ENCODE measurements around the gene PRM1.

The PRM1 gene

GRCh38 chr16:11272921-11273720 is 8.0 kb downstream of the PRM1 start, which contains the start of gene PRM3:
PRM3 (minus strand) TSS chr16:11273629; CDS start chr16:11273595, 34 bp downstream.
- DNase-seq (ENCODE audit: low spot score), result no peak

DNA sequence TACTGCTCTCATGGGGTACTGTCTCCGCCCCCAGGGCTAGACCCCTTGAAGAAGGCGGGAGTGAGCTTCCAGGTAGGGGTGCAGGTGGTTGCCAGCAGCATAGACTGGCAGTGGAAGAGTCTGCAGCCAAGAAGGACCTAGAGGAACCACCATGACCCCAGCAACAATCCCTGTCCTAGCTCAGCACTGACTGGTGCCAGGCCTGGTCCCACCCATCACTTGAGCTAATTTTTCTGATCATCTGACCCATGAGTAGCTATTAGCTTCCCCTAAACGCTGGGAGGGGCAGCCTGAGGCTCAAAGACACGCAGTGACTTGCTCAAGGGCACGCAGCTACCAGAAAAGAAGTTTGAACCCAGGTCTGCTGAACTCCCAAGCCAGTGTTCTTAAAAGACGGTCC is 8.6 kb downstream of the PRM1 start:
- DNase-seq (ENCODE audit: low spot score), result no peak

GRCh38 chr16:11271610-11272009 is 9.5 kb downstream of the PRM1 start:
- no peak for DNase-seq (ENCODE audit: low spot score)

DNA sequence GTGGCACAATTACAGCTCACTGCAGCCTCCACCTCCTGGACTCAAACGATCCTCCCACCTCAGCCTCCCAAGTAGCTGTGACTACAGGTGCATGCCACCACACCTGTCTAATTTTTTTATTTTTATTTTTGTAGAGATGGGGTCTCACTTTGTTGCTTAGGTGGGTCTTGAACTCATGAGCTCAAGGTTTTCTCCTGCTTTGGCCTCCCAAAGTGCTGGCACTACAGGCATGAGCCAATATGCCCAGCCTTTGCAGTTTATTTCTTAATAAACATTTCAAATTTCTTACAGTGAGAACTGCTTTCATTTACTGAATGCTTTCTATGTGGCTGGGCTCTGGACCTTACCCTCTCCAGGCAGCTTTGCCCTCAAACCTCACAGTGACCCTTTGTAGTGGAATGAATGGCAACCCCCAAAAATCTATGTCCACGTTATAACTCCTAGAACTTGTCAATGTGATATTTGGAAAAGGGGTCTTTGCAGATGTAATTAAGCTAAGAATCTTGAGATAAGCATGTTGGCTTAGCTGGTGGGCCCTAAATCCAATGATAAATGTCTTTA is 10.4 kb downstream of the PRM1 start:
- no peak for DNase-seq (ENCODE audit: low spot score)

DNA sequence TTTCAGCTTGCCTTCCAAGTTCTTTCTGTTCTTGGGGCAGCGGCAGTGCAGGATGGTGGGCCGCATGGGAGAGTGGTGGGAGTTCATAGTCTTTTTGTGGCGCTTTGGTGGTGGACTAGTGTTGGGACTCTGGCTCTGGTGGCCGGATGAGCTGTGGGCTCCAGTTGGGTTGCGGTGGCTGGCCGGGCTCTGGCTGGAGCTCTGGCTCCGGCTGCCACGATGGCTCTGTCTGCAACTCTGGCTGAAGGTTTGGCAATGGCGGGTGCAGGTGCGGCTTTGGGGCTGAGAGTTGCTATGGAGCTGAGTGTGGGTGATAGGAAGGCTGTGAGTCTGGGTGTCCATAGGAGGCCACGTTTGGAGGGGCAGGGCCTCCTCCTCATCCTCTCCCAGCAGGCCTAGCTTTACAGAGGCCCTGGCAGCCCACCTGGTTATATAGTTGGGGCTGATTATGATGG is 12.2 kb downstream of the PRM1 start, which contains the start of gene TNP2:
TSS of gene TNP2 (minus strand) at position 405 of the 455 bp plus-strand sequence. CDS start at position 342, 63 bp downstream.
- no peak for DNase-seq (ENCODE audit: low spot score)

GRCh38 chr16:11265124-11265523 is 16.0 kb downstream of the PRM1 start:
- no peak for DNase-seq (ENCODE audit: low spot score)

DNA sequence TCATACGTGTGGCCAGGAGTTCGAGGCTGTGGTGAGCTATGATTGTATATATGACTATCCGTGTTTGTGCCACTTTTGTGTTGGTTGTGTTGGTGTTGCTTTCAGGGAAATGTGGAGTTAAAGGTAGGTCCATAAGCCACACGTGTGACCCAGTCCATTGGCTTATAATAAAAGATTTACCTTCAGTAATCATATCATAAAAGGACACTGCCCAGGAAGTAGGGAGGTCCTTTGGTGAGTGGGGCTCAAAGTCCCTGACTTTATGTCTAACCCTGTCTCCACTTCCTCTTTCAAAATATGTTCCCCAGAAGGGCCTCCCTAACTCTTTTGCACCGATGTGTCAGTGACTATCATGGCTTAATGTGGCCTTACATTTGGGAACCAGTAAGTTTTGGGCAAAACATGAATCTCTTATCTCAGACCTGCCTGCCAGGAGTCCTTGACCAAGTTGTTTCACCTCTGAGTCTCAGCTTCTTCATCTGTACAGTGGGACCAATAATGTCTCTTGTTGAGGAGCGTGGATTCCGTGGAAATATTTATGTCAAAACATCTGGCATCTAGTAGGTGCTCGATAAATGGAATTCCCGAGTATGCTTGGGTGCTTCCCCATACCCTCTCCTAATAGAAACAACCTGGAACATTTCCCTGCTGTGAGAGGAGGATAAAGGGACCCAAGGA is 16.8 kb downstream of the PRM1 start:
- no peak for DNase-seq (ENCODE audit: low spot score)

DNA sequence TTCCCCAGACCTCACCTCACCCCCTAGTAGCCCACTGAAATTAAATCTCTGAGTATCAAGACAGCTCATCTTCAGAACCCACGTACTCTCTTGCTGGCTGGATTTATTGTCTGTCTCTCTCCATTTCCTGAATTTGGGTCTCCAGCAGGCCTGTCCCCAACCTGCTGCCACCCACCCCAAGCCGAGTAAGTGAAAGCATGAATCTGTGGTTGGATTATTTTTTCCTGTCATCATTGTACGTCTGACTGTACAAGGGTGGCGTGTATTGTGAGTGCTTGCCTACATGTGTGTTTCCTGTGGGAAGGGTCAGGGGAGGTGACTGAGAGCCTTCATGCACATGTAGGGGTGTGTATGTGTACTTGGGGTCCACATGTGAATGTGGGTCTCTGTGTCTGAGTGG is 17.4 kb downstream of the PRM1 start:
- DNase-seq (ENCODE audit: low spot score), result no peak

DNA sequence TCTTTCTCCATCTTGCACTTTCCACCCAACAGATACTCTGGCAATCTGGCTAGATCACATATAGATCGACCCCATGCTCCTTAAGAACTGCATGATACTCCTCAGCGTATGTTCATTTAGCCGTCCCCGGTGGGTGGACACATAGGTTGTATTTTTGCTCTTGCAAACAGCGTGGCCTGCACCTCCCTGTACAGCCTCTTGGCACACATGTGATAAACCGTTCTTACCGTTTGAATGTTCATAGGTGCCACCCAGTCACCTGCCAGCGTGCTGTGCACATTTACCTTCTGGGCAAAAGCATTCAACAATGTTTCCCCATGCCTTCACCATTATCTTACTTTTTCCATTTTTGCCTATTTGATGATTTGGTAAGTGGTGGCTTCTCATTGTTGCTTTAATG is 18.2 kb downstream of the PRM1 start:
- DNase-seq (ENCODE audit: low spot score), result no peak

DNA sequence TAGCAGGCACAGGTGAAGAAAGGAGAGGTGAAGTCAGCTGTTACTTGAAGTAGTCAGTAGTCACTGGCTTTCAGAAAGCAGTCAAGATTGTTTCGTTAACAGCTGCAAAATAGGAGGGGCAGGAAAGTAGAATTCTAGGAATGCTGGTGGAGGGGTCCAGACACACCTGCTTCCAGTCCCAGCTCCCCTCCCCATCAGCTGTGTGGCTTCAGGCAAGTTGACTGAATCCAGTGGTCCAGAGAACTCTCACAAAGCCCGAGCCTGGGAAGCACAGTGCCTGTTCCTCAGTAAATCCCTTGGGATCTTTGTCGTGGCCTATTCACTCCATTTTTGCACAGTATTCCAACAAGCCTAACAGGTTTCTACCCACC is 20.5 kb downstream of the PRM1 start:
- no peak for DNase-seq (ENCODE audit: low spot score)

GRCh38 chr16:11259655-11260595 is 21.2 kb downstream of the PRM1 start:
- DNase-seq (ENCODE audit: low spot score), result no peak

DNA sequence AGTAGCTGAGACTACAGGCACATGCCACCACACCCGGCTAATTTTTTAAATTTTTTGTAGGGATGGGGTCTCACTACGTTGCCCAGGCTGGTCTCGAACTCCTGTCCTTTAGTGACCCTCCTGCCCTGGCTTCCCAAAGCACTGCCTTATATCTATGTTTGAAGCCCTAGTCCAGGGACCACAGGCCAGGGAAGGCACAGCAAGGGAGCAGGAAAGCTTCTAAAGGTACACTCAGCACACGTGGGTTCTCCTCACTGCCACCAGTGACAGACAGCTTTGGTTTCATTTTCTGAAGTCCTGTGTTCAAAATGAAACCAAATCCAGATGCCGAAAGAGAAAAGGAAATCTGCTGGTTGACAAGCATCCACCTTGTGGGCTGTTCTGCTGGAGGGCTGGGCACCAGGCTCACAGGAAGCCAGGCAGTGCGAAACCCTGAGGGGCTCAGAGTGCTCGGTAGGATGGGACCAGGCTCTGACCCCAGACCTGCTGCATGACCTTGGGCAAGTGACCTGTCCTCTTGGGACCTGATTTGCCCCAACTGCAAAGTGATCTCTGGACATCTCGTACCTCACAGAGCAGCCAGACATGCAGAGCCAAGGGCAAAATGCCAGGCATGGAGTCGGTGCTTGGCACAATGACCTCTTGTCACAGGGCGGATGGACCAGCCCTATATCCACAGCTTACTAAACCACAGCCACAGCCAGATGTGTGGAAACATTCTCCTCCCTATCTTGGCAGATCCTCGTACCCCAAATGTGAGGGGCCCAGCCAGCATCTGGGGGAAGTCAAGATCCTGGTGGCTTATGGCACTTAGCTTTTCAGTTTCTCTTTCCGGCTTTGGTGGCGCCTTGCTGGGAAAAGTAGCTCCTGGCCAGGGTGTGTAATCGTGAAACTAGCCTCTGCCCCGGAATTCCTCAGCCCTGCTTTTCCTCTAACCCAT is 22.3 kb downstream of the PRM1 start:
- no peak for DNase-seq (ENCODE audit: low spot score)

DNA sequence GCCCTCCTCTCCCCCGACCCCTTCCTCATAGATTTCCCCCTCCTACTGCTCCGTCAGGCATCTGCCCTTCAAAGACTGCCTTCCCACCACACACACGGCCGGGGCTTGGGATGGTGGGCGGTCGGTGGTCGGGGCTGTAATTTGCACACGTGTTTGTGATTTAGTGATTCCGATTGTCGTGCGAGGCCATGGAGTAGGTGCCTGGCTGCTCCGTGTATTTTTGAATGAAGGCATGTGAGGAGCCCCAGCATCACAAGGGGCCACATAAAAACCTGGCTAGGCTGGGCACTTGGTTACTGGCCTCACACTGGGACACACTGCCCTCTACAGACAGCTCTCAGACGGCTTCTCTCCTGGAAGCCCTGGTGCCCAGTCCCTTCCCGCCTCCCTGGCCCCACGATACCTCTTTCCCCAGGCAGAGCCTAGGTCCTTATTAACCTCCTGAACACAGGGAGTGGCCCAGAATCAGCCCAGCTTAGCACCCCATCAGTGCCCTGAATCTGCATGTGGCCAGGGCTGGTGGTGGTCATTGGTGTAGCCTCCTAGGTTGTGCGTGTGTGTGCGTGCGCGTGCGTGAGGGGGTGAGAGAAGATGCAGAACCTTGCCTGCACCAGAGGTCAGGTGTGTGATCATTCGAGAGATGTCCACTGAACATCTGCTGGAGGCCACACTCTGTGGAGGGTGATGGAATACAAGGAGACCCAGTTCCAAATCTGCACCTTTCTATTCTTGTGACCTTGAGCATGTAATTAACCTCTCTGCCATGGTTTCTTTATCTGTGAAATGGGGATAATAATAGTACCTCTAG is 23.8 kb downstream of the PRM1 start:
- DNase-seq (ENCODE audit: low spot score), result peak; percentile 87

DNA sequence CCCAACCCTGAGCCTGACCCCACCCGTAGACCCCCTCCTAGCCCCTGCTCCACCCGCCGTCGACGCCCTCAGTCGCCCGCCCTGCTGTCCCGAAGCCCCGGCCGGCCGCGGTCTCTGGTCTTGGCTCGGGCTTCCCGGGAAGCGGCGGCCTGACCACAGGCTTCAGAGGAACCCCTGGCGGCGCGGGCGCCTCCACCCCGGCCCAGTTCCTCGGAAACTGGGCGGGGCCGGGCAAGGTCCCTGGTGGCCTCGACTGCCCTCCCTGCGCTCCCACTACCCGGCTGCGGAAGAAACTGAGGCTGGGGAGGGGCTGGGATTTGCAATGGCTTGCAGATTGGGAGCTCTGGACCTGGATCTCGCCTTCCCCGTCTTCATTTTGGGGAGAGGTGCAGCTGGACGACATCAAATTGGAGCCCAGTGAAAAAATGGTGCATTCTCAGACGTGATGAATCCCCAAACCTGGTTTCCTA is 24.4 kb downstream of the PRM1 start:
- DNase-seq (ENCODE audit: low spot score), result peak; percentile 59

DNA sequence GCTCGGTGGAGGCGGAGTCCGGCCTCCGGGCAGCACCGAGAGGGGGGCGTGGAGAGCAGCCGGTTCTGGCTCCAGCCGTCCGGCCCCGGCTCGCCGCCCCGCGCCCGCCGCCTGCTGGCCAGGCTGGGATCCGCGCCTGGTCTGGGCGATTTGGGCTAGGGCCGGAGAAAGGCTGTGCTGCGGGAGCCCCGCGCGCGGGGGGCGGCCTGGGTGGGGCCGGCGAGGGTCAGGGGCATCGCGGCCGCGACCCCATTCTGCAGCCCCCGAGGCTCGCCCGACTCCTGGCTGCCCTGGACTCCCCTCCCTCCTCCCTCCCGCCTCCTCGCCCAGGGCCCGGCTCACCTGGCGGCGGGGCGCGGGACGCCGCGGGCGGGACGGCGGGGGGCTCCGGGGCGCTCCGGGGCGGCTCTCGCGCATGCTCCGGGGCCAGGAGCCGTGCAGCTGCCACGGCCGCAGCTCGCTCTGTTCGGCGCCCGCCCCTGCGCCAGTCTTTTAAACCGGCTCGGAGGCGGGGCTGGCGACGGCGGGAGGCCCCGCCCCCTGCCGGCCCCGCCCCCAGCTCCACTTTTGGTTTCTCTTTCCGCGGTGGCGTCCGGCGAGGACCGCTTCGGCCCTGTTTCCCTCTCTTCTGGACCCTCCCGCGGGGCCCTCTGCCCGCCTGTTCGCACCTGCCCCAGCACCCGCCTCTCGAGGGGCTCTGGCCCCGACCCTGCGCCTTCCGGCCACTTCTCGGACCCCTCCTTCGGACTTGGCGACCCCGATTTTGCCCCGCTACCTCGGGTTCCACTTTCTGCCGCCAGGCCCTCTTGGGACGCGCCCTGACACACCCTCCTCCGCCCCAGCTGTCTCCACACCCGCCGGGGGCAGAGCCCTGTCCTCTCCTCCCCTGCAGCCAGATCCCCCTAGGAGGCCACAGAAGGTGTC is 25.1 kb downstream of the PRM1 start, which contains the start of gene SOCS1:
TSS of gene SOCS1 (minus strand) at position 468 of the 924 bp plus-strand sequence. CDS start 726 bp downstream, outside the sequence.
- DNase-seq (ENCODE audit: low spot score), result peak; percentile 84

- peak; percentile 69 for DNase-seq (ENCODE audit: low spot score)
These were observed 26.0 kb downstream of the PRM1 start for GRCh38 chr16:11254913-11255736.
